H1 (cell line): ENCODE data around the gene MICOS13. TPM values are rescaled to one million over a fixed set of nuclear protein-coding genes. Genes with fewer than 3 reads are reported as not detected.

Source experiments
- CTBP2 ChIP-seq: IDR thresholded peaks from 2 replicates; pipeline ENCODE4 v1.7.0; 2011; ENCODE audit warnings: borderline replicate concordance, mild to moderate bottlenecking, moderate library complexity, mixed read lengths, low read length; ENCODE audit not compliant: insufficient read depth, insufficient read length
- JUND ChIP-seq: IDR thresholded peaks from 2 replicates; pipeline ENCODE4 v1.6.1; 2011; ENCODE audit warnings: mild to moderate bottlenecking, improper control_type of control experiment, low read length
- TEAD4 ChIP-seq: IDR thresholded peaks from 2 replicates; pipeline ENCODE4 v1.6.1; 2012; ENCODE audit warnings: low read depth, low read length, inconsistent platforms, mixed read lengths
- polyA plus RNA-seq, 7 experiments: library from polyadenylated mRNA; depleted of rRNA in 3 of 7; stranded (reverse) in 5 of 7; unstranded in 2 of 7; fragments of >200 nt in 5 of 7; fragments of 200-250 nt in 2 of 7; gene quantifications; 1 replicate in 5 of 7; 2 replicates in 1 of 7; 4 replicates in 1 of 7; pipeline versions ENCODE4 v1.2.1 to v1.2.3, GENCODE V29; 2011 to 2013; ENCODE audit warnings: missing spikeins in 2 of 7, mixed read lengths in 2 of 7
- total RNA-seq: library from RNA; stranded (reverse); fragmentation: NEBNext Ultra II Directional; extraction: Animal tissue kit (Norgen Biotek cat#: 25700); gene quantifications from 2 replicates; pipeline ENCODE4 v1.2.1, GENCODE V29; 2021
- TF ChIP-seq, protein P1 (sequence below): fragments of 300-600 bp; sonication (generic); IDR thresholded peaks from 2 replicates; pipeline ENCODE4 v1.7.1; 2012; ENCODE audit warnings: low read length, moderate library complexity, mild to moderate bottlenecking, inconsistent platforms; ENCODE audit not compliant: insufficient replicate concordance

The MICOS13 gene
- total and polyA plus RNA-seq, 2 of the 8 experiments (the other 6 are each of a cell fraction or from before 2014, with no cell fraction given), result 17.3 to 36.1 TPM

DNA sequence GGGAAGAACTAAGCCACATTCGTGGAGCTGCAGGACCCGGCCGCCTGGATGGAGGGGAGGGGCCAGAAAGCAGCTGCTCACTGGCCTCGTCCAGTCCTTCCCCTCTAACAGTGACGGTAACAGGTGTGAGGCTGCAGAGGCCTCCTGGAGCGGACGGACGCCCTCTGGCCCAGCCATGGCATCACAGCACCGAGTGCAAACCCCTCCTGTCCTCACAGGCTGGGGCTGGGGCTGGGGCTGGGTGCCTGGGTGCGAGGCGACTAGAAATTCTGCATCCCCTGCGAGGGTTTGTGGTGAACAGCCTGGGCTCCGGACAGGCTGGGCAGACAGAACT is 3.6 kb downstream of the MICOS13 start (continued):
- TF ChIP-seq, protein P1, sequence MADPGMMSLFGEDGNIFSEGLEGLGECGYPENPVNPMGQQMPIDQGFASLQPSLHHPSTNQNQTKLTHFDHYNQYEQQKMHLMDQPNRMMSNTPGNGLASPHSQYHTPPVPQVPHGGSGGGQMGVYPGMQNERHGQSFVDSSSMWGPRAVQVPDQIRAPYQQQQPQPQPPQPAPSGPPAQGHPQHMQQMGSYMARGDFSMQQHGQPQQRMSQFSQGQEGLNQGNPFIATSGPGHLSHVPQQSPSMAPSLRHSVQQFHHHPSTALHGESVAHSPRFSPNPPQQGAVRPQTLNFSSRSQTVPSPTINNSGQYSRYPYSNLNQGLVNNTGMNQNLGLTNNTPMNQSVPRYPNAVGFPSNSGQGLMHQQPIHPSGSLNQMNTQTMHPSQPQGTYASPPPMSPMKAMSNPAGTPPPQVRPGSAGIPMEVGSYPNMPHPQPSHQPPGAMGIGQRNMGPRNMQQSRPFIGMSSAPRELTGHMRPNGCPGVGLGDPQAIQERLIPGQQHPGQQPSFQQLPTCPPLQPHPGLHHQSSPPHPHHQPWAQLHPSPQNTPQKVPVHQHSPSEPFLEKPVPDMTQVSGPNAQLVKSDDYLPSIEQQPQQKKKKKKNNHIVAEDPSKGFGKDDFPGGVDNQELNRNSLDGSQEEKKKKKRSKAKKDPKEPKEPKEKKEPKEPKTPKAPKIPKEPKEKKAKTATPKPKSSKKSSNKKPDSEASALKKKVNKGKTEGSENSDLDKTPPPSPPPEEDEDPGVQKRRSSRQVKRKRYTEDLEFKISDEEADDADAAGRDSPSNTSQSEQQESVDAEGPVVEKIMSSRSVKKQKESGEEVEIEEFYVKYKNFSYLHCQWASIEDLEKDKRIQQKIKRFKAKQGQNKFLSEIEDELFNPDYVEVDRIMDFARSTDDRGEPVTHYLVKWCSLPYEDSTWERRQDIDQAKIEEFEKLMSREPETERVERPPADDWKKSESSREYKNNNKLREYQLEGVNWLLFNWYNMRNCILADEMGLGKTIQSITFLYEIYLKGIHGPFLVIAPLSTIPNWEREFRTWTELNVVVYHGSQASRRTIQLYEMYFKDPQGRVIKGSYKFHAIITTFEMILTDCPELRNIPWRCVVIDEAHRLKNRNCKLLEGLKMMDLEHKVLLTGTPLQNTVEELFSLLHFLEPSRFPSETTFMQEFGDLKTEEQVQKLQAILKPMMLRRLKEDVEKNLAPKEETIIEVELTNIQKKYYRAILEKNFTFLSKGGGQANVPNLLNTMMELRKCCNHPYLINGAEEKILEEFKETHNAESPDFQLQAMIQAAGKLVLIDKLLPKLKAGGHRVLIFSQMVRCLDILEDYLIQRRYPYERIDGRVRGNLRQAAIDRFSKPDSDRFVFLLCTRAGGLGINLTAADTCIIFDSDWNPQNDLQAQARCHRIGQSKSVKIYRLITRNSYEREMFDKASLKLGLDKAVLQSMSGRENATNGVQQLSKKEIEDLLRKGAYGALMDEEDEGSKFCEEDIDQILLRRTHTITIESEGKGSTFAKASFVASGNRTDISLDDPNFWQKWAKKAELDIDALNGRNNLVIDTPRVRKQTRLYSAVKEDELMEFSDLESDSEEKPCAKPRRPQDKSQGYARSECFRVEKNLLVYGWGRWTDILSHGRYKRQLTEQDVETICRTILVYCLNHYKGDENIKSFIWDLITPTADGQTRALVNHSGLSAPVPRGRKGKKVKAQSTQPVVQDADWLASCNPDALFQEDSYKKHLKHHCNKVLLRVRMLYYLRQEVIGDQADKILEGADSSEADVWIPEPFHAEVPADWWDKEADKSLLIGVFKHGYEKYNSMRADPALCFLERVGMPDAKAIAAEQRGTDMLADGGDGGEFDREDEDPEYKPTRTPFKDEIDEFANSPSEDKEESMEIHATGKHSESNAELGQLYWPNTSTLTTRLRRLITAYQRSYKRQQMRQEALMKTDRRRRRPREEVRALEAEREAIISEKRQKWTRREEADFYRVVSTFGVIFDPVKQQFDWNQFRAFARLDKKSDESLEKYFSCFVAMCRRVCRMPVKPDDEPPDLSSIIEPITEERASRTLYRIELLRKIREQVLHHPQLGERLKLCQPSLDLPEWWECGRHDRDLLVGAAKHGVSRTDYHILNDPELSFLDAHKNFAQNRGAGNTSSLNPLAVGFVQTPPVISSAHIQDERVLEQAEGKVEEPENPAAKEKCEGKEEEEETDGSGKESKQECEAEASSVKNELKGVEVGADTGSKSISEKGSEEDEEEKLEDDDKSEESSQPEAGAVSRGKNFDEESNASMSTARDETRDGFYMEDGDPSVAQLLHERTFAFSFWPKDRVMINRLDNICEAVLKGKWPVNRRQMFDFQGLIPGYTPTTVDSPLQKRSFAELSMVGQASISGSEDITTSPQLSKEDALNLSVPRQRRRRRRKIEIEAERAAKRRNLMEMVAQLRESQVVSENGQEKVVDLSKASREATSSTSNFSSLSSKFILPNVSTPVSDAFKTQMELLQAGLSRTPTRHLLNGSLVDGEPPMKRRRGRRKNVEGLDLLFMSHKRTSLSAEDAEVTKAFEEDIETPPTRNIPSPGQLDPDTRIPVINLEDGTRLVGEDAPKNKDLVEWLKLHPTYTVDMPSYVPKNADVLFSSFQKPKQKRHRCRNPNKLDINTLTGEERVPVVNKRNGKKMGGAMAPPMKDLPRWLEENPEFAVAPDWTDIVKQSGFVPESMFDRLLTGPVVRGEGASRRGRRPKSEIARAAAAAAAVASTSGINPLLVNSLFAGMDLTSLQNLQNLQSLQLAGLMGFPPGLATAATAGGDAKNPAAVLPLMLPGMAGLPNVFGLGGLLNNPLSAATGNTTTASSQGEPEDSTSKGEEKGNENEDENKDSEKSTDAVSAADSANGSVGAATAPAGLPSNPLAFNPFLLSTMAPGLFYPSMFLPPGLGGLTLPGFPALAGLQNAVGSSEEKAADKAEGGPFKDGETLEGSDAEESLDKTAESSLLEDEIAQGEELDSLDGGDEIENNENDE, result no peak
- TF ChIP-seq CTBP2, result no peak
- TF ChIP-seq TEAD4, result no peak
- no peak for TF ChIP-seq JUND
